Hepatocyte (in vitro differentiated cells): ENCODE results near the gene TRPT1. TPM values are rescaled to one million over a fixed set of nuclear protein-coding genes. Genes with fewer than 3 reads are reported as not detected.

Source experiments
- DNase-seq: peaks from one replicate; pipeline ENCODE4 v3.0.0-alpha.2; 2016; ENCODE audit warnings: low spot score
- H2AFZ ChIP-seq: fragments of 200-600 bp; sonication (generic); 2 replicates; pipeline ENCODE4 v1.6.0; 2016; ENCODE audit warnings: antibody characterized with exemption, mild to moderate bottlenecking
- H3K27ac ChIP-seq: fragments of 200-600 bp; sonication (generic); 2 replicates; pipeline ENCODE4 v1.5.1; 2016; ENCODE audit warnings: mild to moderate bottlenecking
- H3K27me3 ChIP-seq: fragments of 200-600 bp; sonication (generic); 2 replicates; pipeline ENCODE4 v1.6.1; 2016
- H3K36me3 ChIP-seq: fragments of 200-600 bp; sonication (generic); replicated peaks from 2 replicates; pipeline ENCODE4 v1.5.1; 2016; ENCODE audit warnings: low read depth; ENCODE audit not compliant: insufficient read depth
- H3K4me1 ChIP-seq: fragments of 200-600 bp; sonication (generic); 2 replicates; pipeline ENCODE4 v1.5.1; 2016; ENCODE audit warnings: mild to moderate bottlenecking, moderate library complexity; ENCODE audit not compliant: insufficient read depth
- H3K4me2 ChIP-seq: fragments of 200-600 bp; sonication (generic); 2 replicates; pipeline ENCODE4 v1.6.0; 2016
- H3K4me3 ChIP-seq: fragments of 200-600 bp; sonication (generic); 2 replicates; pipeline ENCODE4 v1.5.1; 2016; ENCODE audit warnings: mild to moderate bottlenecking
- H3K79me2 ChIP-seq: fragments of 200-600 bp; sonication (generic); 2 replicates; pipeline ENCODE4 v1.6.0; 2017; ENCODE audit warnings: mild to moderate bottlenecking
- H3K9me2 ChIP-seq: fragments of 200-600 bp; sonication (generic); replicated peaks from 2 replicates; pipeline ENCODE4 v1.6.0; 2017; ENCODE audit warnings: mild to moderate bottlenecking; ENCODE audit not compliant: insufficient read depth
- H3K9me3 ChIP-seq: fragments of 200-600 bp; sonication (generic); 2 replicates; pipeline ENCODE4 v1.5.1; 2016; ENCODE audit warnings: low read depth, mild to moderate bottlenecking
- H4K20me1 ChIP-seq: fragments of 200-600 bp; sonication (generic); 2 replicates; pipeline ENCODE4 v1.6.0; 2016; ENCODE audit warnings: mild to moderate bottlenecking; ENCODE audit not compliant: insufficient read depth, poor library complexity, severe bottlenecking
- CTCF ChIP-seq: fragments of 200-600 bp; sonication (generic); IDR thresholded peaks from 2 replicates; pipeline ENCODE4 v1.5.1; 2016; ENCODE audit warnings: antibody characterized with exemption, mild to moderate bottlenecking; ENCODE audit not compliant: poor library complexity
- EZH2 ChIP-seq: fragments of 200-600 bp; sonication (generic); IDR thresholded peaks from 2 replicates; pipeline ENCODE4 v1.6.1; 2016; ENCODE audit warnings: antibody characterized with exemption, mild to moderate bottlenecking, borderline replicate concordance
- EZH2phosphoT487 ChIP-seq: fragments of 200-600 bp; sonication (generic); IDR thresholded peaks from one replicate; pipeline ENCODE4 v1.6.1; 2018; ENCODE audit warnings: antibody characterized with exemption, mild to moderate bottlenecking, low read depth, moderate library complexity; ENCODE audit not compliant: unreplicated experiment, severe bottlenecking
- WGBS: methylation state at CpG from one replicate; pipeline ENCODE4 v1.1.6; 2016; ENCODE audit warnings: low lambda C conversion rate; ENCODE audit errors: missing lambda C conversion rate; 5-methylcytosine and 5-hydroxymethylcytosine counted together
- polyA plus RNA-seq: library from polyadenylated mRNA; unstranded; fragments of >200 nt; fragmentation: Nextera tagmentation; extraction: Ambion mirVana; gene quantifications from 2 replicates; pipeline ENCODE4 v1.2.1, GENCODE V29; 2016
- total RNA-seq: library from RNA; depleted of rRNA; stranded (reverse); fragments of >200 nt; gene quantifications from 2 replicates; pipeline ENCODE4 v1.2.3, GENCODE V29; 2014

The TRPT1 gene
- total and polyA plus RNA-seq, 2 experiments from 2014 or later = 52.8 to 55.5 TPM

- peak overlapping the region; percentile 85 for H3K27ac ChIP-seq
- under 1% methylated on average over 38 of the region's 63 CpGs for WGBS
- H2AFZ ChIP-seq = no peak overlapping the region
- peaks cover 29% of the 10 kb centered on the region for H3K79me2 ChIP-seq
- no peaks in the 10 kb centered on the region for H3K9me2 ChIP-seq
- peak; percentile 79 for DNase-seq
- no peaks in the 10 kb centered on the region for H3K9me3 ChIP-seq
- no peaks in the 10 kb centered on the region for H3K36me3 ChIP-seq
- no peak for TF ChIP-seq EZH2
- TF ChIP-seq EZH2phosphoT487 = no peak
- TF ChIP-seq CTCF = no peak
- no peaks in the 10 kb centered on the region for H4K20me1 ChIP-seq
- peaks cover 20% of the 10 kb centered on the region for H3K4me1 ChIP-seq
- H3K4me2 ChIP-seq = peak overlapping the region; percentile 80
- H3K4me3 ChIP-seq = peak overlapping the region; percentile 32
- no peaks in the 10 kb centered on the region for H3K27me3 ChIP-seq
These were observed 15.7 kb upstream of the TRPT1 start for GRCh38 chr11:64241491-64242374.

GRCh38 chr11:64241241-64241490 lies 15.2 kb upstream of the TRPT1 start:
- Histone ChIP-seq H3K9me3 (no peaks in the 10 kb centered on the region), H4K20me1 (no peaks in the 10 kb centered on the region), H3K4me1 (peaks cover 20% of the 10 kb centered on the region), H3K27me3 (no peaks in the 10 kb centered on the region), H3K4me2 (peak overlapping the region; percentile 82), H3K36me3 (no peaks in the 10 kb centered on the region), H3K27ac (peak overlapping the region; percentile 99), H3K4me3 (peak overlapping the region; percentile 23), H3K9me2 (no peaks in the 10 kb centered on the region), H3K79me2 (peaks cover 27% of the 10 kb centered on the region), H2AFZ (peak overlapping the region; percentile 24)
- TF ChIP-seq EZH2phosphoT487 (no peak), CTCF (no peak), EZH2 (no peak)
- WGBS = no CpG with 5 or more reads among the region's 24 CpGs
- DNase-seq = peak; percentile 100

GRCh38 chr11:64240435-64241240 lies 14.7 kb upstream of the TRPT1 start, which contains the start of gene FKBP2:
Gene FKBP2 (plus strand): TSS chr11:64241095. CDS start chr11:64242388, 1,293 bp downstream.
- DNase-seq = peak; percentile 99
- H3K4me1 ChIP-seq = peaks cover 20% of the 10 kb centered on the region
- peak within 1 kb of the TSS; percentile 32 for H3K4me3 ChIP-seq
- H3K27me3 ChIP-seq = no peaks in the 10 kb centered on the region
- peak within 1 kb of the TSS; percentile 99 for H3K27ac ChIP-seq
- no peaks in the 10 kb centered on the region for H3K36me3 ChIP-seq
- H3K4me2 ChIP-seq = peak within 1 kb of the TSS; percentile 82
- no peaks in the 10 kb centered on the region for H3K9me3 ChIP-seq
- peaks cover 23% of the 10 kb centered on the region for H3K79me2 ChIP-seq
- H4K20me1 ChIP-seq = peaks cover 3% of the 10 kb centered on the region
- TF ChIP-seq EZH2 (no peak), EZH2phosphoT487 (no peak), CTCF (no peak)
- WGBS = 3% methylated on average over 48 of the region's 58 CpGs
- H3K9me2 ChIP-seq = no peaks in the 10 kb centered on the region
- H2AFZ ChIP-seq = peak within 1 kb of the TSS; percentile 24
